Neural cell (in vitro differentiated cells): ENCODE data around the gene UBE2D1. TPM values are rescaled to one million over a fixed set of nuclear protein-coding genes. Genes with fewer than 3 reads are reported as not detected.

Source experiments
- H2AFZ ChIP-seq: fragments of 200-600, 300-800 bp; sonication (generic), shearing (Covaris generic); 2 replicates; pipeline ENCODE4 v1.6.0; 2014; ENCODE audit warnings: low read depth, mild to moderate bottlenecking, antibody characterized with exemption, low read length, moderate library complexity
- H3F3A ChIP-seq: fragments of 200-600 bp; shearing (Covaris generic); 2 replicates; pipeline ENCODE4 v1.6.1; 2016; ENCODE audit warnings: mild to moderate bottlenecking, moderate library complexity, mixed read lengths, antibody characterized with exemption, low read length; ENCODE audit not compliant: insufficient read depth, poor library complexity, severe bottlenecking
- H3K27ac ChIP-seq: fragments of 200-600, 300-800 bp; sonication (generic), shearing (Covaris generic); 2 replicates; pipeline ENCODE4 v1.5.1; 2014; ENCODE audit warnings: mild to moderate bottlenecking, low read length, moderate library complexity
- H3K27me3 ChIP-seq: fragments of 300-800, 200-600 bp; sonication (generic), shearing (Covaris generic); 2 replicates; pipeline ENCODE4 v1.6.0; 2014; ENCODE audit warnings: mild to moderate bottlenecking, low read depth, low read length, moderate library complexity; ENCODE audit not compliant: insufficient read depth
- H3K36me3 ChIP-seq: fragments of 300-800, 200-600 bp; sonication (generic), shearing (Covaris generic); 2 replicates; pipeline ENCODE4 v1.5.1; 2014; ENCODE audit warnings: mild to moderate bottlenecking, antibody characterized with exemption, low read length, moderate library complexity; ENCODE audit not compliant: insufficient read depth
- H3K4me2 ChIP-seq: fragments of 300-800, 200-600 bp; sonication (generic), shearing (Covaris generic); 2 replicates; pipeline ENCODE4 v1.6.0; 2014; ENCODE audit warnings: mild to moderate bottlenecking, low read length
- H3K4me3 ChIP-seq: fragments of 300-800, 200-600 bp; sonication (generic), shearing (Covaris generic); 2 replicates; pipeline ENCODE4 v1.5.1; 2014; ENCODE audit warnings: mild to moderate bottlenecking, low read length, moderate library complexity
- H3K79me2 ChIP-seq: fragments of 200-600 bp; shearing (Covaris generic); replicated peaks from 2 replicates; pipeline ENCODE4 v1.6.0; 2014; ENCODE audit warnings: mild to moderate bottlenecking, low read length, moderate library complexity; ENCODE audit not compliant: insufficient read depth
- H3K9ac ChIP-seq: fragments of 300-800, 200-600 bp; sonication (generic), shearing (Covaris generic); 2 replicates; pipeline ENCODE4 v1.6.1; 2016; ENCODE audit warnings: mild to moderate bottlenecking, low read length, mixed read lengths
- H3K9me2 ChIP-seq: fragments of 200-600 bp; shearing (Covaris generic); 2 replicates; pipeline ENCODE4 v1.6.1; 2016; ENCODE audit warnings: mild to moderate bottlenecking, low read length, mixed read lengths; ENCODE audit not compliant: insufficient read depth
- H3K9me3 ChIP-seq: fragments of 200-600, 300-800 bp; sonication (generic), shearing (Covaris generic); 2 replicates; pipeline ENCODE4 v1.6.1; 2016; ENCODE audit warnings: mild to moderate bottlenecking, mixed run types, low read length, moderate library complexity, mixed read lengths
- H4K20me1 ChIP-seq: fragments of 200-600 bp; shearing (Covaris generic); 2 replicates; pipeline ENCODE4 v1.6.1; 2016; ENCODE audit warnings: mild to moderate bottlenecking, mixed run types; ENCODE audit not compliant: insufficient read depth
- CTCF ChIP-seq: fragments of 450-650 bp; IDR thresholded peaks from 2 replicates; pipeline ENCODE4 v1.5.1; 2014; ENCODE audit warnings: antibody characterized with exemption, mild to moderate bottlenecking, moderate library complexity; ENCODE audit not compliant: poor library complexity, severe bottlenecking
- EP300 ChIP-seq: fragments of 450-650 bp; conservative IDR thresholded peaks from 2 replicates; pipeline ENCODE4 v1.6.1; 2014; ENCODE audit warnings: antibody characterized with exemption, mild to moderate bottlenecking, moderate library complexity; ENCODE audit not compliant: poor library complexity, severe bottlenecking
- EZH2 ChIP-seq: fragments of 200-600, 300-800 bp; shearing (Covaris generic), sonication (generic); IDR thresholded peaks from 2 replicates; pipeline ENCODE4 v1.6.1; 2014; ENCODE audit warnings: antibody characterized with exemption, low read length, borderline replicate concordance, mild to moderate bottlenecking; ENCODE audit not compliant: insufficient read depth, poor library complexity, severe bottlenecking
- MXI1 ChIP-seq: fragments of 450-650 bp; conservative IDR thresholded peaks from 2 replicates; pipeline ENCODE4 v1.6.1; 2014; ENCODE audit warnings: antibody characterized with exemption, mild to moderate bottlenecking; ENCODE audit not compliant: poor library complexity, severe bottlenecking
- POLR2AphosphoS5 ChIP-seq: IDR thresholded peaks from 2 replicates; pipeline ENCODE4 v1.6.1; 2012
- RAD21 ChIP-seq: fragments of 450-650 bp; conservative IDR thresholded peaks from 2 replicates; pipeline ENCODE4 v1.6.1; 2014; ENCODE audit warnings: antibody characterized with exemption, mild to moderate bottlenecking, moderate library complexity
- REST ChIP-seq: IDR thresholded peaks from 2 replicates; pipeline ENCODE4 v1.6.1; 2012; ENCODE audit warnings: borderline replicate concordance
- SMC3 ChIP-seq: fragments of 450-650 bp; conservative IDR thresholded peaks from 2 replicates; pipeline ENCODE4 v1.6.1; 2014; ENCODE audit warnings: antibody characterized with exemption, mild to moderate bottlenecking, moderate library complexity; ENCODE audit not compliant: poor library complexity
- TAF1 ChIP-seq: IDR thresholded peaks from 2 replicates; pipeline ENCODE4 v1.6.1; 2012; ENCODE audit warnings: low read depth
- polyA plus RNA-seq: library from polyadenylated mRNA; depleted of rRNA; stranded (reverse); fragments of >200 nt; gene quantifications from 2 replicates; pipeline ENCODE4 v1.2.3, GENCODE V29; 2014

Gene UBE2D1
- polyA plus RNA-seq, 1 donor from 2014 or later, result 89.8 TPM

GRCh38 chr10:58396057-58396456 lies 61.3 kb downstream of the UBE2D1 start:
- Histone ChIP-seq H3K36me3 (peaks cover 7% of the 10 kb centered on the region), H3K9me3 (no peaks in the 10 kb centered on the region), H3K27me3 (no peaks in the 10 kb centered on the region), H3K9ac (no peak overlapping the region), H3K4me3 (no peak overlapping the region), H3K27ac (no peak overlapping the region), H3K4me2 (no peak overlapping the region), H2AFZ (no peak overlapping the region), H4K20me1 (no peaks in the 10 kb centered on the region), H3F3A (no peaks in the 10 kb centered on the region), H3K79me2 (no peaks in the 10 kb centered on the region), H3K9me2 (no peaks in the 10 kb centered on the region)
- no peak for TF ChIP-seq EZH2
- TF ChIP-seq MXI1, result no peak
- TF ChIP-seq EP300, result no peak
- no peak for TF ChIP-seq RAD21
- no peak for TF ChIP-seq CTCF
- no peak for TF ChIP-seq TAF1
- TF ChIP-seq SMC3, result no peak
- TF ChIP-seq REST, result no peak
- TF ChIP-seq POLR2AphosphoS5, result no peak

GRCh38 chr10:58397830-58398229 lies 63.0 kb downstream of the UBE2D1 start:
- H3K9ac ChIP-seq, result no peak overlapping the region
- H3F3A ChIP-seq, result no peaks in the 10 kb centered on the region
- H3K79me2 ChIP-seq, result no peaks in the 10 kb centered on the region
- no peaks in the 10 kb centered on the region for H4K20me1 ChIP-seq
- no peaks in the 10 kb centered on the region for H3K9me3 ChIP-seq
- no peak overlapping the region for H3K27ac ChIP-seq
- no peaks in the 10 kb centered on the region for H3K27me3 ChIP-seq
- peaks cover 3% of the 10 kb centered on the region for H3K36me3 ChIP-seq
- H3K4me3 ChIP-seq, result no peak overlapping the region
- no peak overlapping the region for H3K4me2 ChIP-seq
- H2AFZ ChIP-seq, result no peak overlapping the region
- TF ChIP-seq MXI1 (no peak), EP300 (no peak), CTCF (no peak), SMC3 (no peak), POLR2AphosphoS5 (no peak), REST (no peak), EZH2 (no peak)
- no peaks in the 10 kb centered on the region for H3K9me2 ChIP-seq
